Cardiac atrium fibroblast (primary cell): ENCODE measurements around the gene TRIM37. TPM values are rescaled to one million over a fixed set of nuclear protein-coding genes. Genes with fewer than 3 reads are reported as not detected.

Experiments
- total RNA-seq: library from RNA; depleted of rRNA; stranded (reverse); fragments of >200 nt; gene quantifications from 2 replicates; pipeline ENCODE4 v1.2.3, GENCODE V29; 2015

The TRIM37 gene
- total RNA-seq = 26.0 and 37.7 TPM in 2 replicates

GRCh38 chr17:59106463-59107305 is at the start of gene TRIM37:
Gene TRIM37 (minus strand): TSS chr17:59106880. CDS start chr17:59106461, 419 bp downstream.

GRCh38 chr17:59155439-59156177 is 48.9 kb upstream of the TRIM37 start, which contains the start of gene PRR11:
Gene PRR11 (plus strand): TSS chr17:59155746. CDS start chr17:59169753, 14,007 bp downstream.

GRCh38 chr17:59154721-59155438 is 48.2 kb upstream of the TRIM37 start, which contains the start of gene SKA2:
Gene SKA2 (minus strand): TSS chr17:59155186. CDS start chr17:59155163, 23 bp downstream.

Other genes starting within 250 kb of the TRIM37 start
- 22.0 and 37.4 TPM in 2 replicates for gene SKA2, start 48.3 kb upstream of the TRIM37 start, total RNA-seq
- gene PRR11, start 48.9 kb upstream of the TRIM37 start, total RNA-seq = 5.1 and 11.3 TPM in 2 replicates
- 12.2 and 13.2 TPM in 2 replicates for gene SMG8, start 103.2 kb upstream of the TRIM37 start, total RNA-seq
- gene GDPD1, start 113.6 kb upstream of the TRIM37 start, total RNA-seq = 0.18 TPM in 1 of 2 replicates, not detected in the other
- gene YPEL2, start 224.8 kb upstream of the TRIM37 start, total RNA-seq = 3.1 and 10.2 TPM in 2 replicates